Anterior cingulate cortex (tissue), 58 donors: ENCODE measurements around the gene ZSWIM5.
A peak's percentile ranks its signal among the peaks of the same experiment; 100 is the strongest.

Experiments used
- DNase-seq, 58 donors: peaks; one replicate each; lab custom pipeline; 2025; lab: John Stamatoyannopoulos, UW

ZSWIM5 gene

GRCh38 chr1:45037456-45037855 lies 168.9 kb downstream of the ZSWIM5 start:
- no peak for DNase-seq

GRCh38 chr1:45035631-45036301 lies 170.6 kb downstream of the ZSWIM5 start:
- DNase-seq = no peak

DNA sequence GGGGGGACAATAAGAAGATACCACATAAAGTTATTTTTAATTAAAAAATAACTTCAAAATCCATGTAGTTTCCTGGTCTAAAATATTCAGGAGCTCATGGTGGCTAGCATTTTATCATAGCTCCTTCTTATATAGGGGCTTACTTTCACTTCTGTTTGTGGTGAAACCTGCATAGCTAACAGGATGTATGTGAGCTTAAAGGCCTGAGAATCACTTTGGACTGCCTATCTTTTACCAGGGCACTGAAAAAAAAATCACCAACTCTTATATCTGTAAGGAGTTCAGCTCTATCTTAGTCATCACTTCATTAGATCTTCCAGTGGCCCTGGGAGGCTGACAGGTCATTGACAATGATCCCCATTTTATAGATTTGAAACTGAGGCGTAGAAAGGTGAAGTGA lies 173.0 kb downstream of the ZSWIM5 start:
- DNase-seq = no peak

GRCh38 chr1:45032837-45033236 lies 173.6 kb downstream of the ZSWIM5 start:
- no peak for DNase-seq

- no peak for DNase-seq
Measured at GRCh38 chr1:45026446-45026845, 180.0 kb downstream of the ZSWIM5 start.

DNA sequence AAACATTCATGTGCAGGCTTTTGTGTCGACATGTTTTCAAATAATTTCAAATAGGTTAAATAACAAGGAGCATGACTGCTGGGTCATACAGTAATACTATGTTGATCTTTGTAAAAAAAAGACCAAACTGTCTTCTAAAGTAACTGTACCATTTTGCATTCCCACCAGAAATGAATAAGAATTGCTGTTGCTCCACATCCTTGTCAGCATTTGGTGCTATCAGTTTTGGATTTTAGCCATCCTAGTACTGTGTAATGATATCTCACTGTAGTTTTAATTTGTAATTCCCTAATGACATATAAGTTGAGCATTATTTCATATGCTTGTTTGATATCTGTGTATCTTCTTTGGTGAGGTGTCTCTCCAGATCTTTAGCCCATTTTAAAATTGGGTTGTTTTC lies 182.7 kb downstream of the ZSWIM5 start:
- no peak for DNase-seq

GRCh38 chr1:45018599-45019230 lies 187.7 kb downstream of the ZSWIM5 start:
- DNase-seq = peak in 41 of 58 donors; percentile 8 to 71 (median 30)

DNA sequence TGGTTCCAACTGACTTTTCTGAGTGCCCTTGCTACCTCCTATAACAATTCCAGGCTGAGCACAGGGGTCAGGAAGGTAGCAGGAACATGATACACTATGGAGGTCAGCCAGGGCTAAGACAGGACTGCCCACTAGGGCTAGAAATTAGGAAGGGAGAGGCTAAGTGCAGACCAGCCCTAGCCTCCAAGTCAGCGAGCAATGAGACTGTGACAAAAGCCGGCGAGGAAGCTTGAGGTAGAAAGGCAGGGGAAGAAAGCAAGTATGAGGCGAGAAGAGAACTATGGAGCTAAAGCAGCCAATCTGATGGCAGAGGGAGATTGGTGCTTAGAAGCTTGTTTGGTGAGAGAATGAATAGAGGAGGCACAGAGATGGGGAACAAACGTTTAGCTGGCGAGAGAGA lies 189.6 kb downstream of the ZSWIM5 start:
- no peak for DNase-seq

- DNase-seq = no peak
Measured at GRCh38 chr1:45016090-45016697, 190.2 kb downstream of the ZSWIM5 start.

GRCh38 chr1:45015683-45016082 lies 190.7 kb downstream of the ZSWIM5 start:
- DNase-seq = no peak

DNA sequence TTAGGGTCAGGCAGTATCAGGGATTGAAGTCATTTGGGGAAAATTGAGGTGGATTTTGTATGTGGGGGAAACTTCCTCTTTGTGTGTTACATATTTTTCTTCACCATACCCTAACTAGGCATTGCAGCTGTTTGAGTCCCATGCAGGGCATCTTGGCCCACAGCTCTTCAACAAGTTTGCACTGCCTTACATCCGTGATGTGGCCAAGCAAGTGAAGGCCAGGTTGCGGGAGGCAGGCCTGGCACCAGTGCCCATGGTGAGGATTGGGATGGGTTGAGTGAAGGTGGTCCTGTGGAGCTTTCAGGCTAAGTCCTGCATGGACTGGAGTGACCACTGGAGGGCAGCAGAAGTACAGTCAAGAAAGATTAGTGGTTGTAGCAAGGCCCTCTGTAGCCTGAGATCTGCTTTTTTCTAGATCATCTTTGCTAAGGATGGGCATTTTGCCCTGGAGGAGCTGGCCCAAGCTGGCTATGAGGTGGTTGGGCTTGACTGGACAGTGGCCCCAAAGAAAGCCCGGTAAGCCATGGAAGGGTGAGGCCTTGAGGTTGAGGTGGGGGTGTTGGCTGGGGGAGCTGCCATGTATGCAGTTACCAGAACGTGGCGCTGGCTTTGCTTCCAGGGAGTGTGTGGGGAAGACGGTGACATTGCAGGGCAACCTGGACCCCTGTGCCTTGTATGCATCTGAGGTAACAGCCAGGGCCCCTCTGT lies 191.9 kb downstream of the ZSWIM5 start:
- peak in 56 of 58 donors; percentile 14 to 88 (median 69) for DNase-seq

DNA sequence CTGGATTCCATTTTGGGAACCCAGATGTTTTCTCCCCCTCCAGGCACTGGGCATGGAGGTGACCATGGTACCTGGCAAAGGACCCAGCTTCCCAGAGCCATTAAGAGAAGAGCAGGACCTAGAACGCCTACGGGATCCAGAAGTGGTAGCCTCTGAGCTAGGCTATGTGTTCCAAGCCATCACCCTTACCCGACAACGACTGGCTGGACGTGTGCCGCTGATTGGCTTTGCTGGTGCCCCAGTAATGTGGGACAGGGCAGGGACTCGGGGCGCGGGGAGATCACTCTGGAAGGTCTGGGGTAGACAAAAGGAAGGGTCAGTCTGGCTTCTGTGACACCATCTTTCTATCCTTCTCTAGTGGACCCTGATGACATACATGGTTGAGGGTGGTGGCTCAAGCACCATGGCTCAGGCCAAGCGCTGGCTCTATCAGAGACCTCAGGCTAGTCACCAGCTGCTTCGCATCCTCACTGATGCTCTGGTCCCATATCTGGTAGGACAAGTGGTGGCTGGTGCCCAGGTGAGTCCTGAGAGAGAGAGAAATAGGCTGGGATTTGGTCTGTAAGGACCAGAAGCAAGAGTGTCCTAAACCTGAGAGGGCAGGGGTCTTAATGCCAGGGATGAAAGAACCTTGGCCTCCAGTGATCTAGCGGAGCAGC lies 192.7 kb downstream of the ZSWIM5 start:
- DNase-seq = no peak

DNA sequence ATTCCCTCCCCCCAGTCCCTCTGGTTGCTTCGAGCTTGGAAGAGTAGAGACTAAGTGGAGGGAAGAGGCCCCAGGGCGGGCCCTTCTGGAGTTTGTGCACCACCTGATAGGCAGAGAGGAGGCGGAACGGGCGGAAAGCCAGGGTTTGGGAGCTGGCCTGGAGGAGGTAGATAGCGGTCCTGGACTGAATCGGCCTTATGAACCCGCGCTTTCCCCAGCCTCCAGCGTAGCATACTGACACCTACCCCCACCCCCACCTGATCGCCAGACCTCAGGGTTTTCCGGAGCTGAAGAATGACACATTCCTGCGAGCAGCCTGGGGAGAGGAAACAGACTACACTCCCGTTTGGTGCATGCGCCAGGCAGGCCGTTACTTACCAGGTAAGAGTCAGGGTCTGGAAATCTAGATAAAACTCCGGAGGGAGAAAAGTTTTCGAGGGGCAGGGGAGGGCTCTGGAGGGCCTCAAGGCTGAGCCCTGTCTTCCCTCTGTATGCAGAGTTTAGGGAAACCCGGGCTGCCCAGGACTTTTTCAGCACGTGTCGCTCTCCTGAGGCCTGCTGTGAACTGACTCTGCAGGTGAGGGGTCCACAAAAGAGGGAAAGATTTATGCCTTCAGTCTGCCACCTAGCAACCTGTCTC lies 193.6 kb downstream of the ZSWIM5 start:
- DNase-seq = peak in 34 of 58 donors; percentile 10 to 65 (median 30)

GRCh38 chr1:45011837-45012638 lies 194.4 kb downstream of the ZSWIM5 start, which contains the start of gene UROD:
Gene UROD, plus strand, starts transcription at chr1:45012254. Its CDS starts 12 bp downstream, at chr1:45012266.
- peak; percentile 15 to 93 (median 85) for DNase-seq

GRCh38 chr1:45010855-45011811 lies 195.3 kb downstream of the ZSWIM5 start, which contains the start of gene HECTD3:
Gene HECTD3, minus strand, starts transcription at chr1:45011324. Its CDS starts 67 bp downstream, at chr1:45011257.
- peak in 56 of 58 donors; percentile 18 to 90 (median 76) for DNase-seq

DNA sequence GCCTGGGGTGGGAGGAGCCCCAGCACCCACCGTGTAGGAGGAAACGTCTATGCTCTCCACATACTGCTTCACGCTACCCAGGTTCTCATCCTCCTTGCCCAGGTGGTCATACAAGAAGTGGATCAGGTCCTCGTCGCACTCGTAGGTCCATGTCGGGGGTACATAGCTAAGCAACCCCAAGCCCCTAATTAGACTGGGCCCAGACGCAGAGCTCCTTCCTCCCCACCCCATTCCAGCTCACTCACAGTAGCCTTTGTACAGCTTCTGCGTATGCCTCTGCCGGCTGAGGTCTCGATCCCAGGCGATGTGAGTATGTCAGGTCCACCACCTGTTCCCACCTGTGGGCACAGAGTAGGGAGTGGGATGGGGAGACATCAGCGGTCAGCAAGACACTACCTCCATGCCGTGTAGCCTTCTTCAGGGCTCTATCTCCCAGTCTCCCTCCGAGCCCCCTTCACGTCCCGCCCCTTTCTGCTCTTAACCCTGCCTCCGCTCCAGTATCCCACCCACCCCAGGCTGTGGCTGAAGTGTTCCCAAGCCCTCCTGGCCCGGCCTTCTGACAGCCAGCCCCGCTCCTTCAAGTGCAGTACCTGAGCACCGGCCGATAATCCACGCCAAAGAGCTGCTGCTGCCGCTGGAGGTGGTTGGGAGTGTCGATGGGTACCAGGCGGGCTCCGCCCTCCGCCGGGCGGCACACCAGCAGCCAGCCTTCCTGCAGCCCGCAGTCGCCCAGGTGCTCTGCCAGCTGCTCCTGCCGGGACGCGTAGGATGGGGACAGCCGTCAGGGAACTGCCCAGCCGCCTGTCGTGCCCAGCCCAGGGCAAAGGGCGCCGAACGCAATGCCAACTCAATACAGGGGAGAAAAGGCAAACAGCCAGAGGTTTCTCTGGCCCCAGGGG lies 196.2 kb downstream of the ZSWIM5 start:
- DNase-seq = peak in 2 of 58 donors; percentile 5 to 28
